Endothelial cell of umbilical vein (primary cell): ENCODE measurements around the gene FILIP1L. TPM values are rescaled to one million over a fixed set of nuclear protein-coding genes. Genes with fewer than 3 reads are reported as not detected.

Experiments used
- BruUV-seq: library from RNA; stranded (reverse); fragments of 400-500 nt; replicated peaks from 2 replicates; lab custom pipeline; 2021; lab: Mats Ljungman, UMichigan
- CTCF ChIA-PET: fragments of 300-600, 350-600 bp; sonication (Branson Sonifier 250); formaldehyde crosslinking; loops from one replicate; lab custom pipeline; 2021; ENCODE audit warnings: antibody characterized with exemption, inconsistent platforms; lab: Charles Lee
- POLR2A ChIA-PET: fragments of 300-600, 350-600 bp; sonication (Branson Sonifier 250); formaldehyde crosslinking; loops from one replicate; lab custom pipeline; 2021; ENCODE audit warnings: antibody characterized with exemption, inconsistent platforms; lab: Charles Lee
- DNase-seq: peaks from one replicate; pipeline ENCODE4 v3.0.0-alpha.2; 2011; ENCODE audit warnings: low read depth, low spot score
- FAIRE-seq: peaks from 2 replicates; lab custom pipeline; 2011; peaks lifted over from hg19 to GRCh38; lab: Jason Lieb, UNC
- H2AFZ ChIP-seq: 2 replicates; pipeline ENCODE4 v1.6.0; 2012; ENCODE audit warnings: low read depth, low read length, control low read depth, inconsistent platforms
- H3K27ac ChIP-seq: 2 replicates; pipeline ENCODE4 v1.5.1; 2011; ENCODE audit warnings: low read depth, mild to moderate bottlenecking, control low read depth, low read length, moderate library complexity; ENCODE audit not compliant: insufficient read depth
- H3K27me3 ChIP-seq, 2 experiments: 2 replicates each; pipeline versions ENCODE4 v1.6.0 to v1.6.1; 2011; ENCODE audit warnings: low read length in 2 of 2, mixed read lengths in 1 of 2; ENCODE audit not compliant: control insufficient read depth in 2 of 2, insufficient read depth in 2 of 2
- H3K36me3 ChIP-seq, 2 experiments: 2 replicates in 1 of 2; 3 replicates in 1 of 2; pipeline ENCODE4 v1.5.1; 2011; ENCODE audit warnings: low read length in 2 of 2, mild to moderate bottlenecking in 1 of 2, moderate library complexity in 1 of 2; ENCODE audit not compliant: control insufficient read depth in 2 of 2, insufficient read depth in 2 of 2; ENCODE audit errors: extremely low read depth in 1 of 2
- H3K4me1 ChIP-seq: 3 replicates; pipeline ENCODE4 v1.5.1; 2011; ENCODE audit warnings: mild to moderate bottlenecking, low read length; ENCODE audit not compliant: control insufficient read depth, insufficient read depth; ENCODE audit errors: extremely low read depth
- H3K4me2 ChIP-seq: 2 replicates; pipeline ENCODE4 v1.6.1; 2011; ENCODE audit warnings: low read length, control low read depth, mixed read lengths; ENCODE audit not compliant: insufficient read depth
- H3K4me3 ChIP-seq, 3 experiments: fragments of 200-600 bp in 1 of 3; sonication (generic), shearing (Covaris generic) in 1 of 3; replicated peaks in 1 of 3; 2 replicates each; pipeline ENCODE4 v1.5.1; 2011 to 2016; ENCODE audit warnings: control low read depth in 3 of 3, low read length in 3 of 3, mild to moderate bottlenecking in 2 of 3, inconsistent platforms in 1 of 3, low read depth in 1 of 3, moderate library complexity in 1 of 3; ENCODE audit not compliant: insufficient read depth in 1 of 3
- H3K79me2 ChIP-seq: 2 replicates; pipeline ENCODE4 v1.6.0; 2012; ENCODE audit warnings: low read length, inconsistent platforms; ENCODE audit not compliant: control insufficient read depth, insufficient read depth
- H3K9ac ChIP-seq: replicated peaks from 2 replicates; pipeline ENCODE3; 2011; ENCODE audit warnings: low read length, control low read depth; ENCODE audit not compliant: insufficient read depth; ENCODE audit errors: extremely low read depth
- H3K9me1 ChIP-seq: replicated peaks from 3 replicates; pipeline ENCODE4 v1.6.0; 2011; ENCODE audit warnings: mild to moderate bottlenecking, low read length; ENCODE audit not compliant: control insufficient read depth, insufficient read depth; ENCODE audit errors: extremely low read depth
- H3K9me3 ChIP-seq: replicated peaks from 2 replicates; pipeline ENCODE4 v1.5.1; 2012; ENCODE audit warnings: low read length, inconsistent platforms; ENCODE audit not compliant: control insufficient read depth, insufficient read depth
- H4K20me1 ChIP-seq: replicated peaks from 2 replicates; pipeline ENCODE3; 2011; ENCODE audit warnings: mild to moderate bottlenecking, low read length; ENCODE audit not compliant: control insufficient read depth, insufficient read depth; ENCODE audit errors: extremely low read depth
- EZH2 ChIP-seq: IDR thresholded peaks from 2 replicates; pipeline ENCODE4 v1.6.1; 2012; ENCODE audit warnings: borderline replicate concordance, low read depth, mild to moderate bottlenecking, moderate library complexity, low read length, inconsistent platforms; ENCODE audit not compliant: severe bottlenecking
- FOS ChIP-seq: IDR thresholded peaks from 2 replicates; pipeline ENCODE4 v1.6.1; 2011; ENCODE audit warnings: mild to moderate bottlenecking, low read length, moderate library complexity, borderline replicate concordance; ENCODE audit not compliant: insufficient read depth
- GATA2 ChIP-seq: IDR thresholded peaks from 2 replicates; pipeline ENCODE4 v1.7.0; 2011; ENCODE audit warnings: low read depth, mild to moderate bottlenecking, moderate library complexity, mixed read lengths, low read length; ENCODE audit not compliant: insufficient read length, insufficient read depth
- JUN ChIP-seq: IDR thresholded peaks from 2 replicates; pipeline ENCODE4 v1.6.1; 2011; ENCODE audit warnings: borderline replicate concordance, low read depth; ENCODE audit not compliant: insufficient read length, insufficient read depth
- MYC ChIP-seq: IDR thresholded peaks from one replicate; pipeline ENCODE4 v1.6.1; 2011; ENCODE audit warnings: mild to moderate bottlenecking, low read depth, low read length
- POLR2A ChIP-seq: IDR thresholded peaks from 2 replicates; pipeline ENCODE4 v1.6.1; 2012; ENCODE audit warnings: low read depth, mild to moderate bottlenecking, control low read depth, low read length
- POLR2AphosphoS5 ChIP-seq: IDR thresholded peaks from 2 replicates; pipeline ENCODE4 v1.6.1; 2012; ENCODE audit warnings: low read depth, mild to moderate bottlenecking, control low read depth, low read length, moderate library complexity; ENCODE audit not compliant: insufficient read depth
- dilution Hi-C: fragments of 300-500 bp; cut with MboI; formaldehyde crosslinking; loops from one replicate; pipeline ENCODE4 v1.15.0; 2019; ENCODE audit warnings: low sequenced_read_pairs; ENCODE audit not compliant: extremely low pct_ligation_motif_present
- intact Hi-C: fragments of 100-400 bp; cut with micrococcal nuclease; formaldehyde crosslinking; loops from one replicate; pipeline ENCODE4 v1.10.0; 2022
- polyA plus RNA-seq, 4 experiments: library from polyadenylated mRNA; depleted of rRNA in 3 of 4; stranded (reverse) in 3 of 4; unstranded in 1 of 4; fragments of >200 nt; gene quantifications; 2 replicates each; pipeline versions ENCODE4 v1.2.1 to v1.2.3, GENCODE V29; 2011 to 2012; ENCODE audit warnings: missing spikeins in 1 of 4
- total RNA-seq: library from RNA; stranded (reverse); gene quantifications from 2 replicates; pipeline ENCODE4 v1.2.3, GENCODE V29; 2021
- TF ChIP-seq, protein P1 (sequence below), 2 donors: IDR thresholded peaks; 1 replicate in 1 of 2; 2 replicates in 1 of 2; pipeline ENCODE4 v1.5.1; 2011; ENCODE audit warnings: low read length in 2 of 2, mild to moderate bottlenecking in 2 of 2, moderate library complexity in 2 of 2, control low read depth in 1 of 2, inconsistent platforms in 1 of 2, low read depth in 1 of 2; ENCODE audit not compliant: insufficient read depth in 1 of 2; ENCODE audit errors: extremely low read depth in 1 of 2
- TF ChIP-seq, protein P2 (sequence below): IDR thresholded peaks from 2 replicates; pipeline ENCODE4 v1.6.1; 2011; ENCODE audit not compliant: insufficient read depth, insufficient read length

Gene FILIP1L
- total and polyA plus RNA-seq, 2 donors (not counting 3 experiments of a cell fraction or from before 2014, with no cell fraction given) = 26.0 to 29.9 TPM

DNA sequence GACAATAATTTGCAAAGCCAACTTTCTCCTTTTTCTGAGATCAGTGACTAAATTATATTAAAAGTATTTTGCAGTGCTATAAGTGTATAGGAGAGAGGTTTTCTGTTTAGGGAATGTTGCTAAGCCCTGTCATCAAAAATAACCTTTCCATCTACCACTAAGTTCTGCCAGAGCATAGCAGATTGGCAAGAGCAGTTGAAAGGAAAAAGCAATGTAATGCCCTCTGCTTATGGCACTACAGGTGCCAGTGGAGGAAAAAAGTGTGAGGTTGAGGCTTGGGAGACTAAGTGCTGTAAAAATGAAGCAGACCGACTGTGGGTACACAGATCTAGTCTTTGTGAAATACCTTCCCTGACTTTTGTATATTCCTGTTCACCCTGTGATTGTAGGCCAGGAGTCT is 11.5 kb downstream of the FILIP1L start:
- H3K27me3 ChIP-seq = no peaks in the 10 kb centered on the region
- DNase-seq (no peak), FAIRE-seq (no peak)
- H3K4me1 ChIP-seq = peaks cover 8% of the 10 kb centered on the region
- no peak overlapping the region for H3K4me2 ChIP-seq
- no peaks in the 10 kb centered on the region for H3K9me3 ChIP-seq
- dilution Hi-C loops = no loop called here
- H3K27ac ChIP-seq = no peak overlapping the region
- H3K9me1 ChIP-seq = no peaks in the 10 kb centered on the region
- H3K79me2 ChIP-seq = no peaks in the 10 kb centered on the region
- no peaks in the 10 kb centered on the region for H4K20me1 ChIP-seq
- no peak for TF ChIP-seq JUN
- no peak for TF ChIP-seq GATA2
- no peak for TF ChIP-seq EZH2
- no TSS peak for BruUV-seq
- ChIA-PET CTCF (interaction anchor here (0.8 to 1.2 kb wide), 2 partner anchors 11 to 151 kb away, joined by 3 read pairs; partner anchors contain the start of gene FILIP1L), POLR2A (no interaction called here)
- no peak overlapping the region for H3K4me3 ChIP-seq
- no peak overlapping the region for H3K9ac ChIP-seq
- intact Hi-C loops = no loop called here
- no peaks in the 10 kb centered on the region for H3K36me3 ChIP-seq
- H2AFZ ChIP-seq = no peak overlapping the region

DNA sequence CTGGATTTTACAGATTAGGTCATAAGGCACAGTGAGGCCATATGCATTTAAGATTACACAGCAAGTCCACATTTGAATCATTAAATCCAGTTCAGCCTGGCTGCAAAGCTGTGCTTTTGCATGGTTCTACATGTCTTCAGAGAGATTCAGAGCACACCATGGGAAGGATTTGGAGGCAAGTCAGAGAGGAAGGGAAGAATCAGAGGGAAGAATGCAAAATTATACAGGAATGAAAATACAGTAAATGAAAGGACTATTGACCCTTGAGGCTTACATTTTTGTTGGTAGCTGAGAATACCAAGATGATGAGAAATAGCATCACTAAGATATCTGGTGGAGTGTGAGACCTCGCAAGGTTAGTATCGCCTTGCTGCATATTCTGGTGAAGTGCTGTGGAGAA is 13.9 kb downstream of the FILIP1L start:
- FAIRE-seq (no peak), DNase-seq (no peak)
- Histone ChIP-seq H3K9me1 (no peaks in the 10 kb centered on the region), H3K4me2 (no peak overlapping the region), H3K9ac (no peak overlapping the region), H4K20me1 (no peaks in the 10 kb centered on the region), H3K79me2 (no peaks in the 10 kb centered on the region), H2AFZ (no peak overlapping the region), H3K27ac (no peak overlapping the region), H3K36me3 (no peaks in the 10 kb centered on the region), H3K4me1 (no peaks in the 10 kb centered on the region), H3K27me3 (no peaks in the 10 kb centered on the region), H3K9me3 (no peaks in the 10 kb centered on the region), H3K4me3 (no peak overlapping the region)
- intact Hi-C loops (no loop called here), dilution Hi-C loops (no loop called here)
- CTCF ChIA-PET = interaction anchor here (0.8 to 1.4 kb wide), 3 partner anchors 11 to 31 kb away, joined by 3 to 5 read pairs (median 3); no protein-coding TSS in a partner anchor
- TF ChIP-seq MYC = no peak
- TF ChIP-seq GATA2 = no peak
- TF ChIP-seq, protein P1, sequence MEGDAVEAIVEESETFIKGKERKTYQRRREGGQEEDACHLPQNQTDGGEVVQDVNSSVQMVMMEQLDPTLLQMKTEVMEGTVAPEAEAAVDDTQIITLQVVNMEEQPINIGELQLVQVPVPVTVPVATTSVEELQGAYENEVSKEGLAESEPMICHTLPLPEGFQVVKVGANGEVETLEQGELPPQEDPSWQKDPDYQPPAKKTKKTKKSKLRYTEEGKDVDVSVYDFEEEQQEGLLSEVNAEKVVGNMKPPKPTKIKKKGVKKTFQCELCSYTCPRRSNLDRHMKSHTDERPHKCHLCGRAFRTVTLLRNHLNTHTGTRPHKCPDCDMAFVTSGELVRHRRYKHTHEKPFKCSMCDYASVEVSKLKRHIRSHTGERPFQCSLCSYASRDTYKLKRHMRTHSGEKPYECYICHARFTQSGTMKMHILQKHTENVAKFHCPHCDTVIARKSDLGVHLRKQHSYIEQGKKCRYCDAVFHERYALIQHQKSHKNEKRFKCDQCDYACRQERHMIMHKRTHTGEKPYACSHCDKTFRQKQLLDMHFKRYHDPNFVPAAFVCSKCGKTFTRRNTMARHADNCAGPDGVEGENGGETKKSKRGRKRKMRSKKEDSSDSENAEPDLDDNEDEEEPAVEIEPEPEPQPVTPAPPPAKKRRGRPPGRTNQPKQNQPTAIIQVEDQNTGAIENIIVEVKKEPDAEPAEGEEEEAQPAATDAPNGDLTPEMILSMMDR (IDR thresholded peaks at IDR 0.05; ENCODE audit: extremely low read depth in 1 of 2, insufficient read depth in 1 of 2, low read depth in 1 of 2, low read length in 2 of 2) = no peak
- TF ChIP-seq JUN = no peak
- TF ChIP-seq, protein P2, sequence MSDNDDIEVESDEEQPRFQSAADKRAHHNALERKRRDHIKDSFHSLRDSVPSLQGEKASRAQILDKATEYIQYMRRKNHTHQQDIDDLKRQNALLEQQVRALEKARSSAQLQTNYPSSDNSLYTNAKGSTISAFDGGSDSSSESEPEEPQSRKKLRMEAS = no peak
- no peak for TF ChIP-seq POLR2AphosphoS5
- TF ChIP-seq POLR2A = no peak
- TF ChIP-seq FOS = no peak
- no peak for TF ChIP-seq EZH2
- BruUV-seq = no TSS peak
- POLR2A ChIA-PET = no interaction called here
